Aorta (tissue), 5 donors: ENCODE results near the gene ADAMTS13. TPM values are rescaled to one million over a fixed set of nuclear protein-coding genes. Genes with fewer than 3 reads are reported as not detected.

Experiments used
- ATAC-seq: fragments of 200-7000 bp; cut with Tn5 transposase; one replicate; pipeline ENCODE4 v1.9.1; 2022; ENCODE audit warnings: moderate library complexity; ENCODE audit not compliant: low FRiP score
- DNase-seq, 2 donors: peaks; one replicate each; pipeline ENCODE4 v3.0.0-alpha.2; 2020
- H3K27ac ChIP-seq, 2 donors: one replicate each; pipeline ENCODE4 v1.5.1; 2013; ENCODE audit warnings: low read length in 2 of 2, mild to moderate bottlenecking in 2 of 2, moderate library complexity in 2 of 2, control low read depth in 1 of 2, inconsistent platforms in 1 of 2, low read depth in 1 of 2
- H3K27me3 ChIP-seq, 2 donors: one replicate each; pipeline ENCODE4 v1.6.1; 2013; ENCODE audit warnings: control low read depth in 1 of 2, low read length in 1 of 2, mild to moderate bottlenecking in 1 of 2, moderate library complexity in 1 of 2; ENCODE audit not compliant: insufficient read depth in 2 of 2, control insufficient read depth in 1 of 2
- H3K36me3 ChIP-seq, 2 donors: one replicate each; pipeline ENCODE4 v1.6.1; 2013; ENCODE audit warnings: control low read depth in 1 of 2, low read length in 1 of 2, mild to moderate bottlenecking in 1 of 2; ENCODE audit not compliant: insufficient read depth in 2 of 2, control insufficient read depth in 1 of 2
- H3K4me1 ChIP-seq, 2 donors: one replicate each; pipeline ENCODE4 v1.6.1; 2013; ENCODE audit warnings: low read length in 2 of 2, control low read depth in 1 of 2, mild to moderate bottlenecking in 1 of 2, moderate library complexity in 1 of 2; ENCODE audit not compliant: insufficient read depth in 2 of 2, control insufficient read depth in 1 of 2
- H3K4me3 ChIP-seq, 2 donors: one replicate each; pipeline ENCODE4 v1.5.1; 2013; ENCODE audit warnings: low read length in 2 of 2, control low read depth in 1 of 2, mild to moderate bottlenecking in 1 of 2
- H3K9me3 ChIP-seq: one replicate; pipeline ENCODE4 v1.6.1; 2013; ENCODE audit warnings: mild to moderate bottlenecking, low read length; ENCODE audit not compliant: control insufficient read depth
- WGBS, 2 donors: extraction: QIAGEN DNeasy Blood & Tissue Kit; methylation state at CpG; one replicate each; pipeline ENCODE4 v1.1.7; 2013; 5-methylcytosine and 5-hydroxymethylcytosine counted together
- intact Hi-C, 2 donors: fragments of 100-400 bp; cut with DNase I; formaldehyde crosslinking; loops; one replicate each; pipeline versions ENCODE4 v1.14.2 to v1.15.0; 2022
- polyA plus RNA-seq, 2 donors: library from polyadenylated mRNA; stranded (reverse); fragments of 200-250 nt; gene quantifications; one replicate each; pipeline ENCODE4 v1.2.3, GENCODE V29; 2013
- total RNA-seq, 2 donors: library from RNA; stranded (reverse); fragmentation: NEBNext Ultra II Directional; extraction: Animal tissue kit (Norgen Biotek cat#: 25700); gene quantifications; one replicate each; pipeline ENCODE4 v1.2.1, GENCODE V29; 2021
- donor health status: healthy with polysubstance abuse.
- donor health status: Bipolar disorder and iron deficiency.
- donor health status: DM: no; HTN: no; CAD: no.
- donor health status: DM: no; HTN: no; CAD: no.
- donor health status: DM: yes; HTN: yes; CAD: no.

The ADAMTS13 gene
- total and polyA plus RNA-seq, 4 donors, result 1.3 to 11.9 (median 2.8) TPM

- H3K27me3 ChIP-seq, result no peaks in the 10 kb centered on the region
- no peak overlapping the region for H3K27ac ChIP-seq
- ATAC-seq (no peak), DNase-seq (no peak)
- H3K36me3 ChIP-seq, result peaks cover 0 to 3% of the 10 kb centered on the region in 2 donors
- 81 to 84% methylated on average over 6 of the region's 6 CpGs for WGBS, 2 donors
- H3K9me3 ChIP-seq, result no peaks in the 10 kb centered on the region
- no peaks in the 10 kb centered on the region for H3K4me1 ChIP-seq
- intact Hi-C loops, result no loop called here
- H3K4me3 ChIP-seq, result no peak overlapping the region
Measured at GRCh38 chr9:133465984-133466383, 43.8 kb downstream of the ADAMTS13 start.

GRCh38 chr9:133467101-133467500 is 44.9 kb downstream of the ADAMTS13 start:
- H3K27me3 ChIP-seq, result no peaks in the 10 kb centered on the region
- DNase-seq, result no peak
- 77 to 86% methylated on average over 10 of the region's 10 CpGs for WGBS, 2 donors
- H3K4me3 ChIP-seq, result no peak overlapping the region
- intact Hi-C loops, result no loop called here
- no peaks in the 10 kb centered on the region for H3K4me1 ChIP-seq
- H3K9me3 ChIP-seq, result no peaks in the 10 kb centered on the region
- H3K36me3 ChIP-seq, result peaks cover 0 to 3% of the 10 kb centered on the region in 2 donors
- ATAC-seq, result no peak
- H3K27ac ChIP-seq, result no peak overlapping the region

GRCh38 chr9:133468374-133468773 is 46.2 kb downstream of the ADAMTS13 start:
- Histone ChIP-seq H3K4me1 (no peaks in the 10 kb centered on the region), H3K27me3 (no peaks in the 10 kb centered on the region), H3K27ac (no peak overlapping the region), H3K36me3 (peaks cover 0 to 3% of the 10 kb centered on the region in 2 donors), H3K9me3 (no peaks in the 10 kb centered on the region), H3K4me3 (no peak overlapping the region)
- intact Hi-C loops, result no loop called here
- no peak for DNase-seq
- WGBS, 2 donors, result 90 to 95% methylated on average over 10 to 11 of the region's 11 CpGs
- ATAC-seq, result no peak

- no peak for ATAC-seq
- intact Hi-C loops, result no loop called here
- 91 to 95% methylated on average over 5 to 6 of the region's 6 CpGs for WGBS, 2 donors
Measured at GRCh38 chr9:133468777-133469421, 46.7 kb downstream of the ADAMTS13 start.

GRCh38 chr9:133470427-133470924 is 48.3 kb downstream of the ADAMTS13 start:
- ATAC-seq (no peak), DNase-seq (no peak)
- no peaks in the 10 kb centered on the region for H3K9me3 ChIP-seq
- H3K27me3 ChIP-seq, result no peaks in the 10 kb centered on the region
- 83 to 87% methylated on average over 16 of the region's 16 CpGs for WGBS, 2 donors
- H3K27ac ChIP-seq, result no peak overlapping the region
- intact Hi-C loops, result no loop called here
- no peaks in the 10 kb centered on the region for H3K4me1 ChIP-seq
- peaks cover 0 to 3% of the 10 kb centered on the region in 2 donors for H3K36me3 ChIP-seq
- no peak overlapping the region for H3K4me3 ChIP-seq

More at GRCh38 chr9:133468777-133469421, 46.7 kb downstream of the ADAMTS13 start:
- no peak overlapping the region for H3K27ac ChIP-seq
- no peaks in the 10 kb centered on the region for H3K9me3 ChIP-seq
- H3K4me1 ChIP-seq, result no peaks in the 10 kb centered on the region
- H3K27me3 ChIP-seq, result no peaks in the 10 kb centered on the region
- peaks cover 0 to 3% of the 10 kb centered on the region in 2 donors for H3K36me3 ChIP-seq
- no peak overlapping the region for H3K4me3 ChIP-seq
- no peak for DNase-seq

GRCh38 chr9:133470988-133471387 is 48.8 kb downstream of the ADAMTS13 start:
- no peaks in the 10 kb centered on the region for H3K4me1 ChIP-seq
- no peak for ATAC-seq
- H3K27ac ChIP-seq, result no peak overlapping the region
- no peak overlapping the region for H3K4me3 ChIP-seq
- DNase-seq, result no peak
- H3K27me3 ChIP-seq, result no peaks in the 10 kb centered on the region
- intact Hi-C loops, result no loop called here
- H3K9me3 ChIP-seq, result no peaks in the 10 kb centered on the region
- peaks cover 0 to 3% of the 10 kb centered on the region in 2 donors for H3K36me3 ChIP-seq
- WGBS, 2 donors, result 74% methylated on average over 7 of the region's 7 CpGs

- Histone ChIP-seq H3K4me3 (no peak overlapping the region), H3K27me3 (no peaks in the 10 kb centered on the region), H3K9me3 (no peaks in the 10 kb centered on the region), H3K27ac (no peak overlapping the region), H3K36me3 (peaks cover 0 to 3% of the 10 kb centered on the region in 2 donors), H3K4me1 (no peaks in the 10 kb centered on the region)
- 83 to 85% methylated on average over 27 of the region's 27 CpGs for WGBS, 2 donors
- ATAC-seq (no peak), DNase-seq (no peak)
- intact Hi-C loops, result no loop called here
Measured at GRCh38 chr9:133471551-133472276, 49.5 kb downstream of the ADAMTS13 start.

GRCh38 chr9:133472277-133472645 is 50.1 kb downstream of the ADAMTS13 start:
- no peak overlapping the region for H3K27ac ChIP-seq
- H3K4me3 ChIP-seq, result no peak overlapping the region
- no peaks in the 10 kb centered on the region for H3K4me1 ChIP-seq
- WGBS, 2 donors, result 79 to 89% methylated on average over 11 of the region's 11 CpGs
- no peak for DNase-seq
- no peaks in the 10 kb centered on the region for H3K27me3 ChIP-seq
- intact Hi-C loops, result no loop called here
- no peaks in the 10 kb centered on the region for H3K9me3 ChIP-seq
- H3K36me3 ChIP-seq, result peaks cover 0 to 3% of the 10 kb centered on the region in 2 donors
- ATAC-seq, result no peak
